H9 (cell line): Measurements from ENCODE around the gene KLHL4. TPM values are rescaled to one million over a fixed set of nuclear protein-coding genes. Genes with fewer than 3 reads are reported as not detected.
A peak's percentile ranks its signal among the peaks of the same experiment; 100 is the strongest.

Experiments
- DNase-seq: peaks from one replicate; pipeline ENCODE4 v3.0.0-alpha.2; 2017
- H2AFZ ChIP-seq: one replicate; pipeline ENCODE4 v1.6.1; 2013; ENCODE audit warnings: mild to moderate bottlenecking, low read length, control low read depth, moderate library complexity
- H2AK5ac ChIP-seq: 2 replicates; pipeline ENCODE4 v1.6.1; 2013; ENCODE audit warnings: low read length, control low read depth, mixed read lengths; ENCODE audit not compliant: insufficient read length
- H2BK120ac ChIP-seq: one replicate; pipeline ENCODE4 v1.6.1; 2013; ENCODE audit warnings: low read depth, mild to moderate bottlenecking, low read length, control low read depth, inconsistent platforms; ENCODE audit not compliant: poor library complexity, severe bottlenecking
- H2BK12ac ChIP-seq: 2 replicates; pipeline ENCODE4 v1.6.1; 2013; ENCODE audit warnings: low read length, control low read depth, mixed read lengths, low read depth; ENCODE audit not compliant: insufficient read length
- H2BK15ac ChIP-seq: 2 replicates; pipeline ENCODE4 v1.6.1; 2013; ENCODE audit warnings: low read depth, low read length, control low read depth
- H2BK20ac ChIP-seq: one replicate; pipeline ENCODE4 v1.6.1; 2013; ENCODE audit warnings: low read depth, mild to moderate bottlenecking, low read length, control low read depth, inconsistent platforms; ENCODE audit not compliant: poor library complexity, severe bottlenecking
- H2BK5ac ChIP-seq: 2 replicates; pipeline ENCODE4 v1.6.1; 2013; ENCODE audit warnings: low read length, control low read depth, mixed read lengths; ENCODE audit not compliant: insufficient read length
- H3K14ac ChIP-seq: 2 replicates; pipeline ENCODE4 v1.6.1; 2013; ENCODE audit warnings: low read length, control low read depth; ENCODE audit not compliant: insufficient read depth
- H3K18ac ChIP-seq: 2 replicates; pipeline ENCODE4 v1.6.1; 2013; ENCODE audit warnings: low read depth, mild to moderate bottlenecking, mixed read lengths, low read length, control low read depth; ENCODE audit not compliant: insufficient read length
- H3K23ac ChIP-seq: 2 replicates; pipeline ENCODE4 v1.6.1; 2013; ENCODE audit warnings: low read length, control low read depth, mixed read lengths, low read depth; ENCODE audit not compliant: insufficient read length
- H3K23me2 ChIP-seq: 2 replicates; pipeline ENCODE4 v1.6.1; 2013; ENCODE audit warnings: low read depth, mild to moderate bottlenecking, mixed read lengths, low read length, control low read depth; ENCODE audit not compliant: insufficient read length, poor library complexity, severe bottlenecking
- H3K27ac ChIP-seq: 2 replicates; pipeline ENCODE4 v1.5.1; 2013; ENCODE audit warnings: low read length, control low read depth, mixed read lengths, low read depth; ENCODE audit not compliant: insufficient read length
- H3K27me3 ChIP-seq: 2 replicates; pipeline ENCODE4 v1.6.1; 2013; ENCODE audit warnings: low read length, control low read depth, inconsistent platforms; ENCODE audit not compliant: insufficient read depth
- H3K4ac ChIP-seq: 2 replicates; pipeline ENCODE4 v1.6.1; 2013; ENCODE audit warnings: low read depth, mild to moderate bottlenecking, control low read depth, inconsistent platforms, low read length, moderate library complexity
- H3K4me1 ChIP-seq: 2 replicates; pipeline ENCODE4 v1.6.1; 2013; ENCODE audit warnings: low read length, control low read depth, inconsistent platforms; ENCODE audit not compliant: insufficient read depth
- H3K4me2 ChIP-seq: 2 replicates; pipeline ENCODE4 v1.6.1; 2013; ENCODE audit warnings: low read length, control low read depth, mixed read lengths; ENCODE audit not compliant: insufficient read length, insufficient read depth
- H3K56ac ChIP-seq: 2 replicates; pipeline ENCODE4 v1.6.1; 2013; ENCODE audit warnings: low read depth, mild to moderate bottlenecking, mixed read lengths, low read length, control low read depth; ENCODE audit not compliant: insufficient read length
- H3K79me1 ChIP-seq: 2 replicates; pipeline ENCODE4 v1.6.1; 2013; ENCODE audit warnings: low read depth, mild to moderate bottlenecking, moderate library complexity, low read length, control low read depth, inconsistent platforms; ENCODE audit not compliant: insufficient read depth, poor library complexity, severe bottlenecking
- H3K79me2 ChIP-seq: 2 replicates; pipeline ENCODE4 v1.6.1; 2013; ENCODE audit warnings: low read length, control low read depth, inconsistent platforms; ENCODE audit not compliant: insufficient read depth
- H3K9ac ChIP-seq: 2 replicates; pipeline ENCODE4 v1.6.1; 2013; ENCODE audit warnings: low read length, control low read depth, mixed read lengths; ENCODE audit not compliant: insufficient read length; ENCODE audit errors: extremely low read depth
- H3K9me3 ChIP-seq: one replicate; pipeline ENCODE4 v1.6.1; 2013; ENCODE audit warnings: low read depth, low read length, inconsistent platforms; ENCODE audit not compliant: control insufficient read depth
- H3T11ph ChIP-seq: one replicate; pipeline ENCODE4 v1.6.1; 2013; ENCODE audit warnings: mild to moderate bottlenecking, low read length, control low read depth, inconsistent platforms
- H4K20me1 ChIP-seq: one replicate; pipeline ENCODE4 v1.6.1; 2013; ENCODE audit not compliant: control insufficient read depth, insufficient read length, insufficient read depth
- H4K5ac ChIP-seq: 2 replicates; pipeline ENCODE4 v1.6.1; 2013; ENCODE audit warnings: low read depth, mild to moderate bottlenecking, mixed read lengths, low read length, control low read depth; ENCODE audit not compliant: insufficient read length
- H4K8ac ChIP-seq: replicated peaks from 2 replicates; pipeline ENCODE4 v1.6.1; 2013; ENCODE audit warnings: low read length, control low read depth, mixed read lengths, low read depth; ENCODE audit not compliant: insufficient read length
- H4K91ac ChIP-seq: 2 replicates; pipeline ENCODE4 v1.6.1; 2013; ENCODE audit warnings: low read depth, mild to moderate bottlenecking, moderate library complexity, mixed read lengths, low read length, control low read depth; ENCODE audit not compliant: insufficient read length
- H3K27ac Mint-ChIP-seq, 3 experiments: 2 replicates in 2 of 3; 3 replicates in 1 of 3; pipeline ENCODE4 v1.8.0; 2020 to 2021; ENCODE audit warnings: mixed read lengths in 3 of 3, mild to moderate bottlenecking in 1 of 3, moderate library complexity in 1 of 3
- H3K27me3 Mint-ChIP-seq: 2 replicates; pipeline ENCODE4 v1.8.0; 2021; ENCODE audit warnings: low read depth, mild to moderate bottlenecking, moderate library complexity, mixed read lengths
- H3K36me3 Mint-ChIP-seq, 3 experiments: 2 replicates in 2 of 3; 3 replicates in 1 of 3; pipeline ENCODE4 v1.8.0; 2020 to 2021; ENCODE audit warnings: low read depth in 3 of 3, mixed read lengths in 3 of 3; ENCODE audit not compliant: insufficient read depth in 1 of 3
- H3K4me1 Mint-ChIP-seq, 2 experiments: 2 replicates each; pipeline ENCODE4 v1.8.0; 2020; ENCODE audit warnings: mixed read lengths in 2 of 2
- H3K4me3 Mint-ChIP-seq, 2 experiments: 2 replicates in 1 of 2; 3 replicates in 1 of 2; pipeline ENCODE4 v1.8.0; 2020 to 2021; ENCODE audit warnings: mild to moderate bottlenecking in 2 of 2, mixed read lengths in 2 of 2, moderate library complexity in 1 of 2
- H3K9me3 Mint-ChIP-seq, 2 experiments: 2 replicates in 1 of 2; 3 replicates in 1 of 2; pipeline ENCODE4 v1.8.0; 2020; ENCODE audit warnings: mild to moderate bottlenecking in 2 of 2, mixed read lengths in 2 of 2, moderate library complexity in 1 of 2
- CTCF ChIP-seq: fragments of 200-600 bp; sonication (generic); conservative IDR thresholded peaks from 3 replicates; pipeline ENCODE4 v1.8.0; 2021; ENCODE audit warnings: antibody characterized with exemption, mild to moderate bottlenecking
- WGBS: extraction: QIAGEN DNeasy Blood & Tissue Kit; methylation state at CpG from one replicate; pipeline ENCODE4 v1.1.7; 2013; ENCODE audit warnings: missing lambda C conversion rate, low lambda C conversion rate, mixed read lengths; ENCODE audit not compliant: insufficient read length; ENCODE audit errors: extremely low coverage; 5-methylcytosine and 5-hydroxymethylcytosine counted together
- long read RNA-seq: library from polyadenylated mRNA; unstranded; transcript quantifications from one replicate; pipeline ENCODE4 v2.0.0, GENCODE V29; 2020
- total RNA-seq: library from RNA; stranded (reverse); gene quantifications from 2 replicates; pipeline ENCODE4 v1.2.1, GENCODE V29; 2021

KLHL4 gene
- total RNA-seq, result 22.3 and 22.4 TPM in 2 replicates
- long read RNA-seq, full-length matches to known transcripts, result 111 of 162 reads
- long read RNA-seq, partial matches to known transcripts, result 23 of 162 reads
- long read RNA-seq, other reads (novel, unspliced or antisense), result 28 of 162 reads

GRCh38 chrX:87517571-87518141 is at the start of gene KLHL4:
KLHL4 (plus strand) TSS chrX:87517802; CDS start chrX:87517894, 92 bp downstream.
- no peak within 1 kb of the TSS for H2BK20ac ChIP-seq
- TF ChIP-seq CTCF, result no peak
- H2BK15ac ChIP-seq, result no peak within 1 kb of the TSS
- no peaks in the 10 kb centered on the region for H3K79me1 ChIP-seq
- H3K56ac ChIP-seq, result no peak within 1 kb of the TSS
- H3K4me1 Mint-ChIP-seq, result peaks cover 30 to 33% of the 10 kb centered on the region in 2 experiments
- peak within 1 kb of the TSS; percentile 88 to 94 for H3K4me3 Mint-ChIP-seq
- DNase-seq, result peak; percentile 76
- no CpG with 5 or more reads among the region's 8 CpGs for WGBS
- no peak within 1 kb of the TSS for H4K8ac ChIP-seq
- no peaks in the 10 kb centered on the region for H3K27me3 Mint-ChIP-seq
- peak within 1 kb of the TSS; percentile 85 for H3K9ac ChIP-seq
- no peaks in the 10 kb centered on the region for H3K4me1 ChIP-seq
- H4K5ac ChIP-seq, result no peak within 1 kb of the TSS
- H2AK5ac ChIP-seq, result no peak within 1 kb of the TSS
- H3K27ac Mint-ChIP-seq, result peak within 1 kb of the TSS; percentile 99
- H2BK12ac ChIP-seq, result peak within 1 kb of the TSS; percentile 69
- H3T11ph ChIP-seq, result no peak within 1 kb of the TSS
- H3K18ac ChIP-seq, result no peak within 1 kb of the TSS
- H3K23me2 ChIP-seq, result peaks cover 7% of the 10 kb centered on the region
- no peak within 1 kb of the TSS for H3K4ac ChIP-seq
- peak within 1 kb of the TSS; percentile 94 for H3K27ac ChIP-seq
- H3K23ac ChIP-seq, result no peak within 1 kb of the TSS
- H4K20me1 ChIP-seq, result no peaks in the 10 kb centered on the region
- peaks cover 2 to 7% (median 3%) of the 10 kb centered on the region in 3 experiments; a peak in 3 of 7 replicates for H3K36me3 Mint-ChIP-seq
- H3K14ac ChIP-seq, result peak within 1 kb of the TSS; percentile 66; the same call in 1 of the 2 replicates
- H3K79me2 ChIP-seq, result no peaks in the 10 kb centered on the region; the same call in 1 of the 2 replicates
- no peak within 1 kb of the TSS for H2BK120ac ChIP-seq
- H3K4me2 ChIP-seq, result peak within 1 kb of the TSS; percentile 100
- H2BK5ac ChIP-seq, result no peak within 1 kb of the TSS
- no peak within 1 kb of the TSS for H2AFZ ChIP-seq
- no peaks in the 10 kb centered on the region for H3K9me3 ChIP-seq
- no peaks in the 10 kb centered on the region for H3K27me3 ChIP-seq
- H3K9me3 Mint-ChIP-seq, result peaks cover 3 to 8% of the 10 kb centered on the region in 2 experiments; a peak in 1 of 5 replicates
- no peak within 1 kb of the TSS for H4K91ac ChIP-seq
